HG03378 (cell line): ENCODE measurements around the gene NOL6.
"Not testable (repeated sequence)": the region's sequence is repeated elsewhere in the genome, so short reads cannot be mapped to it uniquely, and the experiment has no call there.

Experiments used
- ATAC-seq: cut with Tn5 transposase; IDR thresholded peaks from one replicate; pipeline ENCODE4 v1.9.1; 2021; ENCODE audit warnings: mild to moderate bottlenecking, moderate library complexity; ENCODE audit not compliant: unreplicated experiment

The NOL6 gene, protein sequence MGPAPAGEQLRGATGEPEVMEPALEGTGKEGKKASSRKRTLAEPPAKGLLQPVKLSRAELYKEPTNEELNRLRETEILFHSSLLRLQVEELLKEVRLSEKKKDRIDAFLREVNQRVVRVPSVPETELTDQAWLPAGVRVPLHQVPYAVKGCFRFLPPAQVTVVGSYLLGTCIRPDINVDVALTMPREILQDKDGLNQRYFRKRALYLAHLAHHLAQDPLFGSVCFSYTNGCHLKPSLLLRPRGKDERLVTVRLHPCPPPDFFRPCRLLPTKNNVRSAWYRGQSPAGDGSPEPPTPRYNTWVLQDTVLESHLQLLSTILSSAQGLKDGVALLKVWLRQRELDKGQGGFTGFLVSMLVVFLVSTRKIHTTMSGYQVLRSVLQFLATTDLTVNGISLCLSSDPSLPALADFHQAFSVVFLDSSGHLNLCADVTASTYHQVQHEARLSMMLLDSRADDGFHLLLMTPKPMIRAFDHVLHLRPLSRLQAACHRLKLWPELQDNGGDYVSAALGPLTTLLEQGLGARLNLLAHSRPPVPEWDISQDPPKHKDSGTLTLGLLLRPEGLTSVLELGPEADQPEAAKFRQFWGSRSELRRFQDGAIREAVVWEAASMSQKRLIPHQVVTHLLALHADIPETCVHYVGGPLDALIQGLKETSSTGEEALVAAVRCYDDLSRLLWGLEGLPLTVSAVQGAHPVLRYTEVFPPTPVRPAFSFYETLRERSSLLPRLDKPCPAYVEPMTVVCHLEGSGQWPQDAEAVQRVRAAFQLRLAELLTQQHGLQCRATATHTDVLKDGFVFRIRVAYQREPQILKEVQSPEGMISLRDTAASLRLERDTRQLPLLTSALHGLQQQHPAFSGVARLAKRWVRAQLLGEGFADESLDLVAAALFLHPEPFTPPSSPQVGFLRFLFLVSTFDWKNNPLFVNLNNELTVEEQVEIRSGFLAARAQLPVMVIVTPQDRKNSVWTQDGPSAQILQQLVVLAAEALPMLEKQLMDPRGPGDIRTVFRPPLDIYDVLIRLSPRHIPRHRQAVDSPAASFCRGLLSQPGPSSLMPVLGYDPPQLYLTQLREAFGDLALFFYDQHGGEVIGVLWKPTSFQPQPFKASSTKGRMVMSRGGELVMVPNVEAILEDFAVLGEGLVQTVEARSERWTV

GRCh38 chr9:33473643-33474352, at the start of gene NOL6:
TSS of gene NOL6 (minus strand) at chr9:33473924. CDS start at chr9:33473842, 82 bp downstream.
- peak; percentile 97 for ATAC-seq

DNA sequence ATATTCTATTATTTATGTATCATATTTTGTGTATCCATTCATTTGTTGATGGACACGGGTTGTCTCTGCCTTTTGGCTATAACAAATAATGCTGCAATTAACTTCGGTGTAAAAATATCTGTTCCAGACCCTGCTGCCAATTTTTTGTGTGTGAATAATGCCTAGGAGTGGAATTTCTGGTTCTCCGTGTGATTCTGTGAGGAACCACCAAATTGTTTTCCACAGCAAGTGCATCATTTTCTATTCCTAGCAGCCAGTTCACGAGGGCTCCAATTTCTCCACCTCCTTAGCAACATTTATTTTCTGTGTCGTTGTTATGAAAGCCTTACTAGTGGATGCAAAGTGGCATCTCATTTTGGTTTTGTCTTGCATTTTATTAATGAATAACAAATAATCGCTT, 48.1 kb upstream of the NOL6 start:
- not testable (repeated sequence) for ATAC-seq

DNA sequence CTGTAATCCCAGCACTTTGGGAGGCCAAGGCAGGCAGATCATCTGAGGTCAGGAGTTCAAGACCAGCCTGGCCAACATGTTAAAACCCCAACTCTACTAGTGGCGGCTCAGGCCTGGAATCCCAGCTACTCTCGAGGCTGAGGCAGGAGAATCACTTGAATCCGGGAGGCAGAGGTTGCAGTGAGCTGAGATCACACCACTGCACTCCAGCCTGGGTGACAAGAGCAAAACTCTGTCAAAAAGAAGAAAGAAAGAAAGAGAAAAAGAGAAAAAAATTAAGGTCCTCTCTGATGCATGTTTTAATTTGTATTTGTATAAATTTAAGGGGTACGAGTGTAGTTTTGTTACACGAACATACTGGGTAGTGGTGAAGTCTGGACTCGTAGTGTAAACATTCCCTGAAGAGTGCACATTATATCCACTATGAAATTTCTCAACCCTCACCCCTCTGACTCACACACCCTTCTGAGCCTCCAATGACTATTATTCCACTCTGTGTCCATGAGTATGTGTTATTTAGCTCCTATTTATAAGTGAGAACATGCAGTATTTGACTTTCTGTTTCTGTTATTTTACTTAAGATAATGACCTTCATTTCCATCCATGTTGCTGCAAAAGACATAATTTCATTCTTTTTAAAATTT, 44.3 kb upstream of the NOL6 start:
- ATAC-seq, result not testable (repeated sequence)

- ATAC-seq, result no peak
These were observed 43.6 kb upstream of the NOL6 start for GRCh38 chr9:33517373-33517772.

DNA sequence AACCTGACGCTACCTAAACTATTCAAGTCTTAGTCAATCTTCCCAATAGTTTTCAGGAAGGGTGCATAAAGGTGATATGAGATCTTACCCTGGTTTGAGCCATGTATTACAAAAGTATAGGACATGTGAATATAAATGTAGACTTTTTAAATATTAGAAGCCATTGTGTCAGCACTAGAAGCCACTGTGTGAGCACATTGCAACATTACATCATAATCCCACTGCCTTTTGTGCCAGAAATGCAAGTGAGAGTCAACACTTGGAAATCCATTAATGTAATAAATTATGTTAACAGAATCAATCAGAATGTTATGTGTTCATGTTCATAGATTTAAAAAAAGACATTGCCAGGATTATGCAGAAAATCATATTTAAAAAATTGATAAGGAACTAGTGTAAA, 42.7 kb upstream of the NOL6 start:
- not testable (repeated sequence) for ATAC-seq

DNA sequence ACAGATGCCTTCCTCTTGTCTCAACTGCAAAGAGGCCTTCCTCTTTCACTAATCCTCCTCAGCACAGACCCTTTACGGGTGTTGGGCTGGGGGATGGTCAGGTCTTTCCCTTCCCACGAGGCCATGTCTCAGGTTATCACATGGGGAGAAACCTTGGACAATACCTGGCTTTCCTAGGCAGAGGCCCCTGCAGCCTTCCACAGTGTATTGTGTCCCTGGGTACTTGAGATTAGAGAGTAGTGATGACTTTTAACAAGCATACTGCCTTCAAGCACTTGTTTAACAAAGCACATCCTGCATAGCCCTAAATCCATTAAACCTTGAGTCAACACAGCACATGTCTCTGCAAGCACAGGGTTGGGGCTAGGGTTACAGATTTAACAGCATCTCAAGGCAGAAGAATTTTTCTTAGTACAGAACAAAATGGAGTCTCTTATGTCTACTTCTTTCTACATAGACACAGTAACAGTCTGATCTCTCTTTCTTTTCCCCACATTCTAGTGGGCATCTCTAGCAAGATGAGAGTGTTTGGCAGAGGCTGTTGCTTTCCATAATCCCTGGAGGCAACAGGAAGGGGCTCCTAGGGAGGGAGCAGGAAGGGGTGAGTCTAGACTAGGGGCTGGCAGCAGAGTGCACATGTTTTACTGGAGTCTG, 41.7 kb upstream of the NOL6 start:
- ATAC-seq, result not testable (repeated sequence)

GRCh38 chr9:33512535-33512934, 38.8 kb upstream of the NOL6 start:
- not testable (repeated sequence) for ATAC-seq

DNA sequence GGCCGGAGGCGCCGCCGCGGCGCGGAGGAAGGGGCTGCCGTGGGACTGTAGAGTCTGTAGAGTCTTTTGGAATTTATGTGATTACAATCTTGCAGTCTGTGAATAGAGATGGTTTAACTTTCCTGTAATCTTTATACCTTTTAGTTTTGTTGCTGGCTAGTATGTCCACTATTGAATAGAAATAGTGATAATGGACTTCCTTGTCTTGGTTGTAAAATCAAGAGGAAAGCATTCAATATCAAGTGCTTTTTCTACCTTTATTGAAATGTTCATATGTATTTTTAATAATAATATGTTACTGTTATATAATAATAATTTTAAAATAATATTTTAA, 37.4 kb upstream of the NOL6 start:
- ATAC-seq, result not testable (repeated sequence)

DNA sequence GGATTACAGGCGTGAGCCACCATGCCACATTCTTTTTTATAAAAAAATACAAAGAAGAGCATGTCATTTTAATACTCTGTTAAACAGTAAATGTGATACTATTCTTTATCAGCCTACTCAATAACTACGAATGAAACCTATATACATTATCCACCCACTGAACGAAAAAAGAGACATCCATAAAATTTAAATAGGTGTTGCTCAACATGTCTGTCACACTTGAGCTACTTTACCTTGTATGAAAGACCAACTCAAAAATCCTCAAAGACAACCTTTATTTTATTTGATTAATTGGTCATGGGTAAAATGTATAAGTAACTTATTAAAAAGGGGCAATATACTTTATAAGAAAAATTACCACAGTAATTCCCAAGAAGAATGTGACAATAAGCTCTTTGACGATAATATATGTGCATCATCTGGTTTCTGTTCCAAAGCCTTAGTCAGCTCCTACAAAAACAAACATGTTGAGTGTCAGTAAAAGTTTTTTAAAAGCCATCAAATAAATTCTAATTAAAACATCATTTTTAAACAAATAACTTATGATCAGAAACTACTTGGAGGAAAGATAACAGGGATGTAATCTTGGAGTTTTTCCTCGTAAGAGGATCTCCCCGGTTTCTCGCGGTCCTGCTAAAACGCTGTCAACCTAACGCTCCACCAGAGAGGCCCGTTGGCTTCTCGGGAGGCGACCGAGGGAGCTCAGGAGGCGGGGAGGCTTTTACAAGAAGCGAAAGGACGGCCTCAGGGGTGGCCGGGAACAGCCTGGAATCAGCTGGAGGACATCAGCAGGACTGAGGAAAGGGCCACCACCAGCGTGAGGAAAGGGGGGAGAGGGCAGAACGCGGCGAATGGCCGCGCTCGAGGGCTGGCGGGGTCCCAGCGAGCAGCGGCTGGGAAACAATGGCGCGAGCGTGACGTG, 36.8 kb upstream of the NOL6 start:
- ATAC-seq, result no peak

DNA sequence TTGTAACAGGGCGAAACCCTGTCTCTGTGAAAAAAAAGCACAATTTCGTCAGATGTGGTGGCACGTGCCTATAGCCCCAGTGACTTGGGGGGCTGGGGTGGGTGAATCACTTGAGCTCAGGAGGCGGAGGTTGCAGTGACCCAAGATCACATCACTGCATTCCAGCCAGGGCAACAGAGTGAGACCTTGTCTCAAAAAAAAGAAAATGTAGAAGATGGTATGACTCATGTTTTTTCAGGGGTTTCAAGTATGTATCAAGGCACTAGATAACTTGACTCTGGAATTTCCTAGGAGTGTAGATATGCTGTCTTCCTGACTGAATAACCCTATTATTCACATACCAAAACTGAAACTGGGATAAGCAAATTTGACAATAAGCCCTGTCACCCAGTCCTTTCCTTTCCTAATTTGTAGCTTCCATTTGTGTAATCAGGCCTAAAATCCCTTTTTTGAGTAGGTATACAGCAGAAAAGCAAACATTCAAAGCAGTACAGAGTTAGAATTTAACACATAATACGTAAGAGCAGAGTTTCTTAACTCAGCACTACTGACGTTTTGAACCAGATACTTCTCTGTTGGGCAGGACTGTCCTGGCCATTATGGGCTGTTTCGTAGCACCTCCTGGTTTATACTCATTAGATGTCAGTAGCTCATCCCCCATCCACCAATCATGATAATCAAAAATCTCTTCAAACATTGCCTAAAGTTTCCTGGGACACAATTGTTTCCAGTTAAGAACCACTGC, 33.1 kb upstream of the NOL6 start:
- ATAC-seq, result no peak

DNA sequence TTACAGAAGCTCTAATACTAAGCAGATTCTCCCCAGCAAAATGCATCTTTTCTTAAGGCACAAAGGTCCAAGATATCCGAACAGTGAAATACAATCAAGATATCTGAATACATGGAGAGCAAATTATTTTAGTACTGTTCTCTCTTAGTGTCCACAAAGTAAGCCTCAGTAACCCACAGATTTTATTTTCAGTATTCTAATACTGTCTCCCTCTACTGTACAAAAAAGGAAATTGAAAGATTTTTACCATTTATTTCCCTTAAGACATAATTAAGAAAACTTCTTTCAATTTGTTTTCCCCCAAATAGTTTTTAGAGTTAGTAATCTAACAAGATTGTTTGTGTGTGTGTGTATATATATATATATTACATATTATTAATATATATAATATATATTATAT, 24.7 kb upstream of the NOL6 start:
- ATAC-seq, result no peak

DNA sequence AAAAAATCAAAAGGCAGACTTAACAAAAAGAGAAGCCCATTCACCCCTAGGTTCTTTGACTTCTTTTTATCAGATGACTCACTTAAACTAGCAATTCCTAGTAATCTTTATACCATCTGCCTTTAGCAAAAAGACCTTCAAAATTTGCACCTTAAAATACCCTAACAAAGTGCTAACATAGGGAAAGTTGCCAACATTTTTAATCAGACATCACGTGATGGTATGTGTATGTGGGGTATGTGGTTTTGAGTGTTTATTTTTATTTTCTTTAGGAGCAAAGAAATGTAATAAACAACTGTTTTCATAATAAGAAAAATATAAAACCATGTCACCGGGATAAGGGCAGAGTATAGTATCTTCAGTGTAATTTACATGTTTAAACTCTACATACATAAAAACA, 20.1 kb upstream of the NOL6 start:
- not testable (repeated sequence) for ATAC-seq

DNA sequence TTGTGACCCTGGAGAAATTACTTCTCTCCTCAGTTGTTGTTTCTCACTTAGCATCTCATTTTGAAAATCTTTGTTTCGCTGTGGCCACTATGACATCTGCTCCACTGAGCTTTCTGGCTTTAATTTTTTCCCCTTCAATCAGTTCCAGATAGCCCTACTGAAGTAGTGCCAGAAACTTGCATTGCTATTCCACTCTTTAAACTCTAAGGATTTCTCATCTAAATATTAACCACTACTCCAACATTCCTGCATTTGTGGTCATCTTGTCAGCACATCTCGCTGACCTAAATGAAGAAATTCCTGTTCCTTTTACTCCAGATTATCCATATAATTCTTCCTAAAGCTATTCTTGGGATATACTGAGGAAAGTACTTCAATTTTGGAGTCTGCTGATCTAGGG, 15.3 kb upstream of the NOL6 start:
- no peak for ATAC-seq

DNA sequence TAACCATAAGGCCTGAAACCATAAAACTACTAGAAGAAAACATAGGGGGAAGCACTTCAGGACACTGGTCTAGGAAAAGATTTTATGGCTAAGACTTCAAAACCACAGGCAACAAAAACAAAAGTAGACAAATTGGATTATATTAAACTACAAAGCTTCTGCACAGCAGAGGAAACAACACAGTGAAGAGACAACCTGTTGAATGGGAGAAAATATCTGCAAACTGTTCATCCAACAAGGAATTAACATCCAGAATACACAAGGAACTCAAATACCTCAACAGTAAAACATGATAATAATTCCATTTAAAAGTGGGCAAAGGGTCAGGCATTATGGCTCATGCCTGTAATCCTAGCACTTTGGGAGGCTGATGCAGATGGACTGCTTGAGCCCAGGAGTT, 11.6 kb upstream of the NOL6 start:
- not testable (repeated sequence) for ATAC-seq

DNA sequence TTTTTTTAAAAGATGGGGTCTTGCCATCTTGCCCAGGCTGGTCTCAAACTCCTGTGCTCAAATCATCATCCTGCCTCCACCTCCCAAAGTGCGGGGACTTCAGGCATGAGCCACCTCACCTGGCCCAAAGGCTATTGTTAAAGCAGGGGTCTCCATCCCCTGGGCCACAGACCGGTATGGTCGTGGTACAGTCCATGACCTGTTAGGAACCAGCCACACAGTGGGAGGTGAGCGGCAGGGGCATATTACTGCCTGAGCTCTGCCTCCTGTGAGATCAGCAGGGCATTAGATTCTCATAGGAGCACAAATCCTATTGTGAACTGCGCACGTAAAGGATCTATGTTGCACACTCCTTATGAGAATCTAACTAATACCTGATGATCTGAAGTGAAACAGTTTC, 7.3 kb upstream of the NOL6 start:
- ATAC-seq, result no peak

GRCh38 chr9:33480106-33480505, 6.4 kb upstream of the NOL6 start:
- ATAC-seq, result no peak

DNA sequence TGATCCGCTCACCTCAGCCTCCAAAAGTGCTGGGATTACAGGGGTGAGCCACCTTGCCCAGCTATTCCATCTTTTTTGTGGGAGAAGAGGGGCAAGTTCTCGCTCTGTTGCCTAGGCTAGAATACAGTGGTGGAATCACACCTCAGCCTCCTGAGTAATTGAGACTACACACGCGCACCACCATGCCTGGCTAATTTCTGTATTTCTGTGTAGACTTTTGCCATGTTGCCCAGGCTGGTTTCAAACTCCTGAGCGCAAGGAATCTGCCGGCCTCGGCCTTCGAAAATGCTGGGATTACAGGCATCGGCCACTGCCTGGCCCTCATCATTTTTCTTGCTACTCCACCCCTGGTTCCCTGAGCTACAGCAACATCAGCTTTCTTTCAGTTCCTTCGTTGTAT, 2.8 kb upstream of the NOL6 start:
- no peak for ATAC-seq

GRCh38 chr9:33475357-33475756, 1.6 kb upstream of the NOL6 start:
- ATAC-seq, result no peak
